Measurements from ENCODE around the gene PCDH19. TPM values are rescaled to one million over a fixed set of nuclear protein-coding genes. Genes with fewer than 3 reads are reported as not detected.

Gene PCDH19
- total RNA-seq, 4 donors from 2014 or later = 0.38 to 2.7 (median 1.4) TPM

DNA sequence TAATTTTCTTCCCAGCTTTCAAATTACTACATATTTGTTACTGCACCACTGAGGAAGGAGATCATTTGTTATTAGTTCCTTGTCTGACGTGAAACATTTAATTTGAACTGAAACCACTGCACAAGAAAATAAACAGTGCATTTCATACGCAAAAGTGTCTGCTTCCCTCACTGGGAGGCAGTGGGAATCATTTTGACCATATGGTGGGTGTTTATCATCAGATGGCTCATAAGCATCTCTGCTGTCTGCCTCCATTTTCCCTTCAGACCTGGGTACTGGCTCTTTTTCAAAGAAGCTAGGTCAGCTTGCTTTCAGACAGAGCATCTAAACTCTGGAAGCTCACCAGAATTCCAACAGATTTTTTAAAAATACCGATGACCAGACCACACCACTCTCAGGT lies 135.2 kb downstream of the PCDH19 start:
- no peak overlapping the region for H3K4me3 ChIP-seq (ENCODE audit: low read depth, poor library complexity, severe bottlenecking)
- intact Hi-C loops (cut with DNase I; ENCODE audit: low total_unique reads) = loop anchor here (5.0 kb wide), 1 partner anchor 1217 kb away; no protein-coding TSS in a partner anchor
- TF ChIP-seq, protein P1, sequence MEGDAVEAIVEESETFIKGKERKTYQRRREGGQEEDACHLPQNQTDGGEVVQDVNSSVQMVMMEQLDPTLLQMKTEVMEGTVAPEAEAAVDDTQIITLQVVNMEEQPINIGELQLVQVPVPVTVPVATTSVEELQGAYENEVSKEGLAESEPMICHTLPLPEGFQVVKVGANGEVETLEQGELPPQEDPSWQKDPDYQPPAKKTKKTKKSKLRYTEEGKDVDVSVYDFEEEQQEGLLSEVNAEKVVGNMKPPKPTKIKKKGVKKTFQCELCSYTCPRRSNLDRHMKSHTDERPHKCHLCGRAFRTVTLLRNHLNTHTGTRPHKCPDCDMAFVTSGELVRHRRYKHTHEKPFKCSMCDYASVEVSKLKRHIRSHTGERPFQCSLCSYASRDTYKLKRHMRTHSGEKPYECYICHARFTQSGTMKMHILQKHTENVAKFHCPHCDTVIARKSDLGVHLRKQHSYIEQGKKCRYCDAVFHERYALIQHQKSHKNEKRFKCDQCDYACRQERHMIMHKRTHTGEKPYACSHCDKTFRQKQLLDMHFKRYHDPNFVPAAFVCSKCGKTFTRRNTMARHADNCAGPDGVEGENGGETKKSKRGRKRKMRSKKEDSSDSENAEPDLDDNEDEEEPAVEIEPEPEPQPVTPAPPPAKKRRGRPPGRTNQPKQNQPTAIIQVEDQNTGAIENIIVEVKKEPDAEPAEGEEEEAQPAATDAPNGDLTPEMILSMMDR (IDR thresholded peaks at IDR 0.05) = no peak
- TF ChIP-seq POLR2A (IDR thresholded peaks at IDR 0.05) = no peak
- 58 to 70% methylated on average over 3 of the region's 3 CpGs for WGBS, 2 donors
- DNase-seq (ENCODE audit: low spot score in 2 of 2) = no peak

DNA sequence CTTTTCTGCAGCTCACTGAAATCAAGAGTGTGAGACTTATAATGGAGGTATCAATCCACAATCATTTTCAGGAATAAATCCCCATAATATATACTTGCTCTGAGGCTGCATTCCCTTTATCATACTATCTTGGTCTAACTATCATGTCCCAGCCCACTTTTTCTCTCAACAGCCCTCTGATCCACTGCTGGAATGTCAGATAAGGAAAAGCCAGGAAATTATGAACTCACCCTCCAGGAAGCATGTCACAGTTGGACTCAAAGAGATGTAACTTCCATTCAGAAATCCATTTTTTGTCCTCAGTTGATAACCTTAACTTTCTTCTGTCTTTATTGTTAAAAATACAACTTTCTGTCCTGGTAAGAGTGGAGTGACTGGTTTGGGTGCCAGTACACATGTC lies 144.9 kb downstream of the PCDH19 start:
- intact Hi-C loops (cut with DNase I; ENCODE audit: low total_unique reads) = no loop called here
- DNase-seq (ENCODE audit: low spot score in 2 of 2) = no peak
- no peak for TF ChIP-seq POLR2A (IDR thresholded peaks at IDR 0.05)
- TF ChIP-seq, protein P1 (IDR thresholded peaks at IDR 0.05) = no peak

DNA sequence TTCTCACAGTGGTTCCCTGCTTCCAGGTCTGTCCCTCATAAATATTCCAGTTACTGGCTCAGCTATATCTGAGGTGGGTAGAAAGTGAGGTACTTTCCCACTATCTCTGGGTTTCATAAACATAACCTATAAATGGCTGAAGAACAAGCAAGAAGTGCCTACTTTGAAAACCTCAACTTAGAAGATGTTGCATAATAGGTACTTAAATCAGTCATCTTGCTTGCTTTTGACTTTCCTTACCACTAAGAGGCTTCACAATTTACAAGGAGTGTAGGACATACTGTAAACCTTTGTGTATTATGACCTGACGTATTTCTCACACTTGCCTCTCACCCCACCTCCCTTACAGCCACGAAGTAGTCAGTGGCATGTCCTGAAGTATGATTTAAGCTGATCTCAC lies 145.9 kb downstream of the PCDH19 start:
- TF ChIP-seq, protein P1 (IDR thresholded peaks at IDR 0.05) = no peak
- H3K4me3 ChIP-seq (ENCODE audit: low read depth, poor library complexity, severe bottlenecking) = no peak overlapping the region
- 42 to 54% methylated on average over 2 of the region's 2 CpGs for WGBS, 2 donors
- DNase-seq (ENCODE audit: low spot score in 2 of 2) = no peak
- intact Hi-C loops (cut with DNase I; ENCODE audit: low total_unique reads) = no loop called here

More for the DNA sequence above, 144.9 kb downstream of the PCDH19 start:
- H3K4me3 ChIP-seq (ENCODE audit: low read depth, poor library complexity, severe bottlenecking) = no peak overlapping the region

DNA sequence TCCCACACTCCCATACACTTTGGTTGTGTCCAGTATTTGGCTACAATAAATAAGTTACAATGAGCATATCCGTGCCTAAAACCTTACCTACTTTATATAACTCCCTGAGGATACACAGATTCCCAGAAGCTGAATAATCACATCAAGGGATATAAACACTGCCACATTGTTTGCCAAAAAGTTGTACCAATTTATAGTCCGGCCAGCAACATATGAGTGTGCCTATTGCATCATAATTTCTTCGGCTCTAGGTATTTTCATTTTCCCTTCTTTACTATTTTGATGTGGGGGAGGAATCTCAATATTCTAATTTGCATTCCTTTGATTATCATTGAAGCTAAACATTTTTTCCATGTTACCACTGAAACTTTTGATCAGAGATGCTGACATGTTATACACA lies 146.4 kb downstream of the PCDH19 start:
- intact Hi-C loops (cut with DNase I; ENCODE audit: low total_unique reads) = no loop called here
- 35 to 52% methylated on average over 3 of the region's 3 CpGs for WGBS, 2 donors
- TF ChIP-seq POLR2A (IDR thresholded peaks at IDR 0.05) = no peak
- TF ChIP-seq, protein P1 (IDR thresholded peaks at IDR 0.05) = no peak
- DNase-seq (ENCODE audit: low spot score in 2 of 2) = no peak
- H3K4me3 ChIP-seq (ENCODE audit: low read depth, poor library complexity, severe bottlenecking) = no peak overlapping the region

DNA sequence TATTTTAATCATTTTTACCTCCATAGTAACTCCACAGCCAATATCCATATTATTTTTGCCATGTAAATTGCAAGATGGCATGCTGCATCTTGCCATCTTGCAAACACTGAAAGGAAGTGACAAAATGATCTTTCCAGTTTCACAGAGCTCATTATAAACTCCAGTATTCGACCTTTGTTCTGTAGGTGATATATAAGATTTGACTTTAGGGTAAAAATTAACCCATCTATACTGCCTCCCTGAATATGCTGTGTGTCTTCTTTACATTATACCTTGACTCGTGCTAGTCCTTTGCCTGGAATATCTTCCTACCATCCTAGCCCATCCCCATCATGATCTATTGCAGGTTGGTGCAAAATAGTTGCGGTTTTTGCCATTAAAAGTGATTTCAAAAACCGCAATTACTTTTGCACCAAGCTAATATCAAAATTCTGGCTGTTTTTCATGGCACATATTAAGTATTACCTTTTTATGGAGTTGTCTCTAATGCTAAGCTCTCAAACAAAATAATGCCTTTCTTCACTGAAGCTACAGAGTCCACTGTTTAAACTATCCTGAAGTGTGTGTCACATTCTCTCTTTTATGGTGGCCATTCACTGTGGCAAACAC lies 161.1 kb downstream of the PCDH19 start:
- DNase-seq (ENCODE audit: low spot score in 2 of 2) = no peak
- intact Hi-C loops (cut with DNase I; ENCODE audit: low total_unique reads) = no loop called here
- H3K4me3 ChIP-seq (ENCODE audit: low read depth, poor library complexity, severe bottlenecking) = no peak overlapping the region
- no peak for TF ChIP-seq POLR2A (IDR thresholded peaks at IDR 0.05)
- TF ChIP-seq, protein P1 (IDR thresholded peaks at IDR 0.05) = no peak
- WGBS, 2 donors = 51 to 75% methylated on average over 4 of the region's 4 CpGs

DNA sequence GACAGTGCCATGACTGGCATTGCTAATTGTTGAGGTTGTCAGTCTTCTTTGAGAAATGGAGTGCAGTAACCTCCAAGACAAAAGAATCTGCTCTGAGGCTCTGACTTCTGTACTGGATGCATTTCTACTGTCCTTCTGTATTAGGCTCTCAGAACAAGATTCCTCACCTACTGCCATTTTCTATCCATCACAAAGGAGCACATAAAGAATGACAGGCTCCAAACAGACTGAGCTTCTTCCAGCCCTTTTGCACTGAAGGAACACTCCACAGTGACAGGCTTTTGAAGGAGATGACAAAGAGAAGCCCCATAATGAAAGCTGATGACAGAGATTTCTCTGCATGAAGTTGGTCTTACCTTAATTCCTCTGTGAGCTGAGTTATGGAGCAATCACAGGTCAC lies 162.2 kb downstream of the PCDH19 start:
- no peak for TF ChIP-seq POLR2A (IDR thresholded peaks at IDR 0.05)
- TF ChIP-seq, protein P1 (IDR thresholded peaks at IDR 0.05) = no peak

More for the DNA sequence above, 162.2 kb downstream of the PCDH19 start:
- DNase-seq (ENCODE audit: low spot score in 2 of 2) = no peak
- no peak overlapping the region for H3K4me3 ChIP-seq (ENCODE audit: low read depth, poor library complexity, severe bottlenecking)
- intact Hi-C loops (cut with DNase I; ENCODE audit: low total_unique reads) = no loop called here

All from lower leg skin (tissue), 4 donors.